ENCODE data around the gene SPATA12.

SPATA12 gene

GRCh38 chr3:57052662-57053061 lies 7.8 kb upstream of the SPATA12 start:
- no peak for DNase-seq (ENCODE audit: low spot score)

GRCh38 chr3:57053122-57053521 lies 7.3 kb upstream of the SPATA12 start:
- no peak for DNase-seq (ENCODE audit: low spot score)

- DNase-seq (ENCODE audit: low spot score) = no peak
Observed at GRCh38 chr3:57057351-57057750, 3.1 kb upstream of the SPATA12 start.

GRCh38 chr3:57059411-57059810 lies 1.1 kb upstream of the SPATA12 start:
- no peak for DNase-seq (ENCODE audit: low spot score)

GRCh38 chr3:57061556-57061955 lies 1.1 kb downstream of the SPATA12 start:
- DNase-seq (ENCODE audit: low spot score) = no peak

- no peak for DNase-seq (ENCODE audit: low spot score)
Observed at GRCh38 chr3:57062101-57062631, 1.7 kb downstream of the SPATA12 start.

GRCh38 chr3:57063032-57063431 lies 2.6 kb downstream of the SPATA12 start:
- no peak for DNase-seq (ENCODE audit: low spot score)

- no peak for DNase-seq (ENCODE audit: low spot score)
Observed at GRCh38 chr3:57064001-57064400, 3.5 kb downstream of the SPATA12 start.

GRCh38 chr3:57064572-57064971 lies 4.1 kb downstream of the SPATA12 start:
- no peak for DNase-seq (ENCODE audit: low spot score)

- no peak for DNase-seq (ENCODE audit: low spot score)
Observed at GRCh38 chr3:57065588-57065987, 5.1 kb downstream of the SPATA12 start.

GRCh38 chr3:57066471-57066870 lies 6.0 kb downstream of the SPATA12 start:
- no peak for DNase-seq (ENCODE audit: low spot score)

GRCh38 chr3:57068437-57069089 lies 8.1 kb downstream of the SPATA12 start:
- DNase-seq (ENCODE audit: low spot score) = peak; percentile 6

- no peak for DNase-seq (ENCODE audit: low spot score)
Observed at GRCh38 chr3:57069503-57069902, 9.0 kb downstream of the SPATA12 start.

GRCh38 chr3:57073628-57074027 lies 13.2 kb downstream of the SPATA12 start:
- DNase-seq (ENCODE audit: low spot score) = no peak

GRCh38 chr3:57074135-57074534 lies 13.7 kb downstream of the SPATA12 start:
- DNase-seq (ENCODE audit: low spot score) = no peak

GRCh38 chr3:57076422-57076951 lies 16.0 kb downstream of the SPATA12 start:
- DNase-seq (ENCODE audit: low spot score) = no peak

GRCh38 chr3:57077630-57078343 lies 17.3 kb downstream of the SPATA12 start:
- no peak for DNase-seq (ENCODE audit: low spot score)

- no peak for DNase-seq (ENCODE audit: low spot score)
Observed at GRCh38 chr3:57078344-57078634, 17.8 kb downstream of the SPATA12 start.

GRCh38 chr3:57078635-57079473 lies 18.4 kb downstream of the SPATA12 start:
- DNase-seq (ENCODE audit: low spot score) = no peak

- no peak for DNase-seq (ENCODE audit: low spot score)
Observed at GRCh38 chr3:57079474-57079831, 19.0 kb downstream of the SPATA12 start.

- DNase-seq (ENCODE audit: low spot score) = no peak
Observed at GRCh38 chr3:57080171-57080570, 19.7 kb downstream of the SPATA12 start.

GRCh38 chr3:57081173-57081572 lies 20.7 kb downstream of the SPATA12 start:
- no peak for DNase-seq (ENCODE audit: low spot score)

- no peak for DNase-seq (ENCODE audit: low spot score)
Observed at GRCh38 chr3:57082481-57082880, 22.0 kb downstream of the SPATA12 start.
